ENCODE measurements around the gene ITGA2B.
"Not testable (repeated sequence)": the region's sequence is repeated elsewhere in the genome, so short reads cannot be mapped to it uniquely, and the experiment has no call there.

Gene ITGA2B

GRCh38 chr17:44329516-44329915 lies 59.9 kb downstream of the ITGA2B start:
- not testable (repeated sequence) for DNase-seq (ENCODE audit: low read depth)

- no peak for DNase-seq (ENCODE audit: low read depth)
These were observed 61.6 kb downstream of the ITGA2B start for GRCh38 chr17:44327715-44328449.

- DNase-seq (ENCODE audit: low read depth): peak; percentile 89
These were observed 62.5 kb downstream of the ITGA2B start for GRCh38 chr17:44326861-44327444.

- DNase-seq (ENCODE audit: low read depth): peak; percentile 90
These were observed 64.7 kb downstream of the ITGA2B start, which contains the start of gene SLC25A39 for GRCh38 chr17:44324571-44325275. Gene SLC25A39 (minus strand): TSS chr17:44324823. CDS start chr17:44323562, 1,261 bp downstream.

GRCh38 chr17:44324092-44324570 lies 65.3 kb downstream of the ITGA2B start:
- no peak for DNase-seq (ENCODE audit: low read depth)

- DNase-seq (ENCODE audit: low read depth): no peak
These were observed 65.9 kb downstream of the ITGA2B start for GRCh38 chr17:44323359-44324091.

GRCh38 chr17:44322236-44322895 lies 67.1 kb downstream of the ITGA2B start:
- DNase-seq (ENCODE audit: low read depth): no peak

All from stimulated activated CD8-positive, alpha-beta memory T cell treated with anti-CD3 and anti-CD28 coated beads, Interleukin-4, amount 100 ng/mL, for 24 hours (primary cell).